Measurements from ENCODE around the gene WWTR1.

Gene WWTR1

DNA sequence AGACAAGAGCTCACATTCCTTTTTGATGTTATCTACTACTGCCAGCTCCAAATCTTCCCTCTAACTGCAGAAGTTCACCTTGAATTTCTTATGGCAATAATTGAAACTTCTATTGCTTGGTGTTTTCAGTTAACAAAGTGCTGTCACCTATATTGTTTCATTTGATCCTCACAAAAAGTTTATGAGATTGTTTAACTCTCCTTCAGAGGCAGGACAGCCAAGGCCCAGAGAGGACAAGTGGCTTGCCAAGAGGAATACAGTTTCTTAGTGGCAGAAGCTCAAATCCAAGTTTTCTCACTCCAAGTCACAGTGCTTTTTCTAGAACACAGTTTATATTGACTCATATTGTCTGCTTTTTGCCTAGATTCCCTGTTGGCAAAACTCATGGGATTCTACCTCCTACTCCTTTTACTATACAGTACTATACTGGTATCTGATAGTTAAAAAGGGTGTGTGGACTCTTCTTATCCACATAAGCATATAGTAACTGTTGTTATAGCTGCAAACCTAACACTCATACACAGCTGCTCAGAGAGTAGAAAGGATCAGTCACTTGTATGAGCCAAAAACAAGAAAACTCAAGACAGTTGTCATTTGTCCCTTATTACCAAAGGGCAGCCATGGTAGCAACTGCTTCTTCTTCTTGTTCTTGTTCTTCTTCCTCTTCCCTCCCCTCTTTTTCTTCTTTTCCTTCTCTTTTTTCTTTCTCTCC is 167.4 kb downstream of the WWTR1 start:
- no peak for DNase-seq

DNA sequence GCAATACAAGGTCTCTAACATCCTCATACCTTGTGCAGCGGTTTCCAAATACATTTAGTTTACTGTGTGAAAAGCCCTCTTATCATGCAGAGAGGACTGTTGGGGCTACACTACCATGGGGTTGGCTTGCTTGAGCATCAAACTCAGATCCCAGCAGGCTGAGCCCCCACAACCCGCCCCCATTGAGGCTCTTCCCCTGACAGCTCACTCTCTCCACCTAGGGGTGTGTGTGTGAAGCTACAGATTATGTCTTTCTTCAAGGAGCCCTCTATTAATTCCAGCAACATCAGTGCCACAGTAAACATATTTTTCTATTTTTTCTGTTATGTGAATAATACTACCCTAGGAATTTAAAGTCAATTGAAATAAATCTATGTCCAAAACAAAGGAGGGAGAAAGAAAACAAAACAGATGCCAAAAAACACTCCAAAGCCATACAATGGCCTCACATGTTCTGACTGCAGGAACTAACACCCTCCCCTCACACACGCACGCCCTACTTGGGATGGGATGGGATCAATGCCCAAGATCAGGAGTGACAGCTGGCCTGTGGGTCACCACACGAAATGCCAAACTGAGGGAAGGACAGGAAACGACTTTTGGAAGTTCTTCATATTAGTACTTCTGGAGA is 168.7 kb downstream of the WWTR1 start:
- no peak for DNase-seq

DNA sequence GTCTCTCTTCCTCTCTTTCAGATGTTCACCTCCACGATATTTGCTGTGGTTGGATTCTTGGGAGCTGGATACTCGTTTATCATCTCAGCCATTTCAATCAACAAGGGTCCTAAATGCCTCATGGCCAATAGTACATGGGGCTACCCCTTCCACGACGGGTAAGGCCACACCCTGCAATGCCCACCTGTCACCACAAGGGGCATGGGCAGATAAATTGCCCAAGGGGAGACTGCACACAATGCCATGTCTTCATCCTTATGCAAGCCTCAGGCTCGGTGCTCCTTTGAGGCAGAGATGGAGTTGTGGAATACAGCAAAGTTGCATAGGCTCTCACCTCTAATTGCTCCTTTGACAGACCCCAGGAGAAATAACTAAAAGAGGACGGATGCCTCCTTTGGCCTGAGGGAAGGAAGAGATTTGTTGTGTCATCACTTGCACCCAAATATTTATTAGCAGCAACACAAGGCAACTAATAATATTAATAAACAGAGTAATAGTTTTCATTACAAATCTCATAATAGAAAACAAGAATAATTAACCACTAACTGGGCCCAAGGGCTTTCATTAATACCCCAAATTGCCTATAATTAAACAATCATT is 170.1 kb downstream of the WWTR1 start:
- DNase-seq, result peak; percentile 37 to 55

DNA sequence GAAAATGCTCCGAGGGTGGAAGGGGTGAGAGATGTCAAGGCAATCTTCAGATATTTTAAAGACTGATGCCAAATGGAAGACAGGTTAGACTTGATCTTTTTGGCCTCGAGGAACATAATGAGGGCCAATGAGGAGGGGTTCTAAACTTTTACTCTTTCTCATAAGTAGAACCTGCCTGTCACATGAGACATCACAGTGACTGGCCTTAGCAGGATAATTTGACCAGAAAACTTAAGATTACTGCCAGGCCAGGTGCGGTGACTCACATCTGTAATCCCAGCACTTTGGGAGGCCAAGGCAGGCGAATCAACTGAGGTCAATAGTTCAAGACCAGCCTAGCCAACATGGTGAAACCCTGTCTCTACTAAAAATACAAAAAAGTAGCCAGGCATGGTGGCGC is 171.1 kb downstream of the WWTR1 start:
- DNase-seq, result no peak

GRCh38 chr3:149481491-149481890 is 176.3 kb downstream of the WWTR1 start:
- DNase-seq, result no peak

DNA sequence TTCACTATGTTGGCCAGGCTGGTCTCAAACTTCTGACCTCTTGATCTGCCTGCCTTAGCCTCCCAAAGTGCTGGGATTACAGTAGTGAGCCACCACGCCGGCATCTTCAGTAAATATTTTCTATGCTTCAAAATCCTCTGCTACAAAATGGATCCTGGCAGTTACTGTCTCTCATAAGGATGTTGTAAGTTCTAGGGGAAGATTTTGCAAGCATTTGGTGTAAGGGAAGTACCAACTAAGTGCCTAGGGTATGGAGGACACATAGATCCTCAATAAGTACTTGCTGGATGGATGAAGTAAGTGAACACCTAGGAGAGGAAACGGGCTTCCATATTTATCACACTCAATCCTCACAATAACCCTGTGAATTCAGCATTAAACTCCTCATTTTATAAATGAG is 176.8 kb downstream of the WWTR1 start:
- no peak for DNase-seq

DNA sequence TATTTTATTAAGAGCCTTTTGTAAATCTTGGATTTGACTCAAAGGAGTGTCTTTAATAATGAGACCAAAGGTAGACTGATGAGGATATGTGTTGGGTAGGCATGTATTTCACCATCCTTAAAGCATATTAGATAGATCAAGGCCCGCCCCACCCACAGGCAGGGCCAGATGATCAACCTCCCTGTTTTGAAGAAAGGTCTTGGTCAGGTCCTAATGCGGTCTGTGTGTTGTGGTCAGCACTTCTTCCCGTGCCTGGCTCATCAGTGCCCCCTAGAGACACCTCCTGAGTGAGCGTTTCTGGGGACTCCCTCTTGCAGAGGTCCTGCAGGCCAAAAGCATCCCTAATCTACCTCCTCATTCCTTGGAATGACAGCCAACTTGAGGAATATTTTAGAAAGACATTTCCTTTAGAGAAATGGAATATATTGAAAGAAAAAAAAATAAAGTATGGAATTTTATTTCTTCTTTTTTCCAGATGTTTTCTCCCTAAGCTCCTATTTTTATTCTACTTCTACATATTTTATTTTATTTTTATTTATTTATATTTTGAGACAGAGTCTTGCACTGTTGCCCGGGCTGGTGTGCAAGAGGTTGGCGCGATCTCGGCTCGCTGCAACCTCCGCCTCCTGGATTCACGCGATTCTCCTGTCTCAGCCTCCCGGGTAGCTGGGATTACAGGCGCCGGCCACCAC is 177.4 kb downstream of the WWTR1 start:
- peak; percentile 21 to 52 for DNase-seq

GRCh38 chr3:149479621-149480325 is 178.1 kb downstream of the WWTR1 start:
- DNase-seq, result no peak

DNA sequence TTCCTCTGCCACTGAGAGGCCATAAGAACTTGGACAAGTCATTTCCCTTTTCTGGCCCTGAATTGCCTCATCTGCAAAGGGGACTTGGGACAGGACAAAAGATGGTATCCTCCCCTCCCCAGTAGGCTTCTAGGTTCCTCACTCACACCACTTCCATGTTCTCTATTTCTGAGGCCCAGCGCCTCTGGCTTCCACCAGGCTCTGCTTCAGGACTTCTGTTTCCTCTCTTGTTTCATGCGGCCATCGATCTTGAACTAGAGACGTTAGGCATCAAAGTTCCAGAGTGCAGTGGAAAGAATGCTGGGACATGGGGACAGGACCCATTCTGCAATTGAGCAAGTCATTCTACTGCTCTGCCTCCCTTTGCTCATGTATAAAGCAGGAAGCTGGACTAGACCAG is 181.6 kb downstream of the WWTR1 start:
- no peak for DNase-seq

DNA sequence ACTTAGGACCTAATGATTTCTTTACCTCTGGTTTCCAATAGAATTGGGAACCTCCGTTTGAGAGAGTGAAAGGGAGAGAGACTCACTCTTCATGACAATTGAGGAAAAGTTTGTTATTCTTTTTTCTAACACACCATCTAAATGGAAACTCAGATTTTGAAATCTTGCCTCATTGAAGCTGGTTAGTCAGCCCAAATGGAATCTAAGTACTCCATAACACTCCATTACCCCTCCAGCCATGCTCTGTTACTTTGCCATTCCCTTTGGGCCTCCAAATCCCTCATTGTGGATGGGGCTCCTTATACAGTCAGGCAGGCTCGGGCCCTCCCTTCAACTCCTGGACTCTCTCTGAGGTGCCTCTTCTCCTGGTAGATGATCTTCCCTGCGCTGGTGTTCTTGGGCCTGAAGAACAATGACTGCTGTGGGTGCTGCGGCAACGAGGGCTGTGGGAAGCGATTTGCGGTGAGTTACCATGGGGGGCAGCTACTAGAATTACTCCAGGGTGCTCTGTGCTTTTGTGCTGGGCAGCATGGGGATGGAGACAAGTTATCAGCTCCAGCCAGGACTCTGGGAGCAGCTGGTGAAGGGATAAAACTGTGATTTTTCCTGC is 182.3 kb downstream of the WWTR1 start:
- DNase-seq, result no peak

- no peak for DNase-seq
Observed at GRCh38 chr3:149474250-149474817, 183.5 kb downstream of the WWTR1 start, which contains the start of gene TM4SF4. TM4SF4 (plus strand) TSS chr3:149474697; CDS start chr3:149474878, 181 bp downstream.

GRCh38 chr3:149473357-149474249 is 184.2 kb downstream of the WWTR1 start:
- no peak for DNase-seq

- no peak for DNase-seq
Observed at GRCh38 chr3:149472030-149472797, 185.6 kb downstream of the WWTR1 start.

GRCh38 chr3:149470381-149470780 is 187.4 kb downstream of the WWTR1 start:
- DNase-seq, result no peak

DNA sequence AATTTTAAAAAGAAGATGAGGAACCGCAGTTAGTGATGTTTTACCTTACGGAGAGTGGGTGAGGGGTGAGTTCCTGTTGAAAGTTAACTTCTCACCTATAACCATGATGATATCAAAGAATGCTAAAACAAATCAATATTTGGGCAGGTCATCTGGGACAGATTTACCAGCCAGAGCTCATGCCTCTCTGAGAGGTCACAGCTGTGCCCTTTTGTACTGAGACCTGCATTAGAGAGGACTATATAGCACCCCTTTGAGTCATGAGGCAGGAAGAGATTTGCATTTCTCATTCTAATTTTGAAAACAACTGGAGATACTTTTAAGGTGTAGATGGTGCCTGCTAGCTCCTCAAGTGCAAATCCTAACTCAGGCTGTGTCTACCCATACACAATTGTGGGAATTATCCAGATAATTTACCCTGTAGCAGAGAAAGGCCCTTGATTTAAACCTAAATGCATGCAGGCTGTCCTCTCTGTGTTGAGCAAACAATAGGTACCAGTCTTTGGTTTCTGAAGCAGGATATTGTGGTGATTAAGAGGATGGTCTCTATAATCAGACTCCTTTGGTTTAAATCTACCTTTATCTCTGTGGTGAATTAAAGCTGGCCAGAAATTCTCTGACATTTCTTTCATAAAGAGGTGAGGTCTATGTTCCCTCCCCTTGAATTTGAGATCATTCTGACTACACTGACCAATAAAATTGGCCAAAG is 189.2 kb downstream of the WWTR1 start:
- no peak for DNase-seq
